ENCODE data around the gene TBPL1.
A peak's percentile ranks its signal among the peaks of the same experiment; 100 is the strongest.

Gene TBPL1

GRCh38 chr6:134028438-134028837 lies 75.4 kb downstream of the TBPL1 start:
- no peak for TF ChIP-seq CTCF (conservative IDR thresholded peaks at IDR 0.05; ENCODE audit: low read depth, low read length)
- no peak for DNase-seq (ENCODE audit: low read depth)
- H3K4me3 ChIP-seq (ENCODE audit: low read length): no peak overlapping the region

GRCh38 chr6:134029495-134030455 lies 76.8 kb downstream of the TBPL1 start:
- no peak for DNase-seq (ENCODE audit: low read depth)
- no peak overlapping the region for H3K4me3 ChIP-seq (ENCODE audit: low read length)
- no peak for TF ChIP-seq CTCF (conservative IDR thresholded peaks at IDR 0.05; ENCODE audit: low read depth, low read length)

DNA sequence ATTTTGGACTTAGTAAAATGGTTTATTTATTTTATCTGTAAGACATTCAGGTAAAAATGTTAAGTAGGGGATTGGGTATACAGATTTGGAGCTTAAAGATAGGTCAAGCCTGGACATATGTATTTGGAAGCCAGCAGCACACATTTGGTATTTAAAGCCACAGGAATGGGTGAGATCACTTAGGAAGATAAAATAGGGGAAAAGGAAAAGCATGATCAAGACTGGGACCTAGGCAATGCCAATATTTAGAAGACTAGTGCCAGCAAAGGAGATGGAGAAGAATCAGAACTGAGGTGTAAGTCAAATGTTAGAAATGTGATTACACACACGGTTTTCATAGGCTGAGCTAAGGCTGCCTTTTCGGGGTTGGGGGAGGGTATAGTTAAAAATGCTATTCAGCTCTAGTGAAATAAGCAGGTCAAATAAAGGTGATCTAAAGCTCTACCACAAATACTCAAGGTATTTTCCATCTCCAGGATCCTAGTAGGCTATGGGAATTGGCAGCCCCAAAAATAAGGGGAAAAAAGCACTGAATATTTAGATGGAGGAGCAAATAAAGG lies 78.8 kb downstream of the TBPL1 start:
- DNase-seq (ENCODE audit: low read depth): peak; percentile 46

DNA sequence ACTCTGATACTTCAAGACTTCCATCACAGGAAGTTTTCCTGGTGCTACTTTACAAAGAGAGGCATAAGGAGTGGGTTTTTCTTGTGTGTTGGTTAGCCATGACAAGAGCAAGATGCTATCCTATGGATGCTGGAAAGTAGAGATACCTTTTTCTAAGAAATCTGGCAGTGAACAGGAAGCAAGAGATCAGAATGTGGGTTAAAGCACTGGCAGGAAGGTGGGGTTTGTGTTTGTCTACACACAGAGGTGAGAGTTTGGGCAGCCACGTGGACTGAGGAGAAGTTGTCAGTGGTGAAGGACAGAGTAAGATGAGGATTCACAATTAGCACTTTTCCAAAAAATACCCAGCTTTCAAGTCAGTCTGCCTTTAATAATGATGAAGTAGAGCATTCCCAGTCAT lies 81.5 kb downstream of the TBPL1 start:
- DNase-seq (ENCODE audit: low read depth): no peak
- TF ChIP-seq CTCF (conservative IDR thresholded peaks at IDR 0.05; ENCODE audit: low read depth, low read length): no peak
- H3K4me3 ChIP-seq (ENCODE audit: low read length): no peak overlapping the region

More for the DNA sequence above, 78.8 kb downstream of the TBPL1 start:
- TF ChIP-seq CTCF (conservative IDR thresholded peaks at IDR 0.05; ENCODE audit: low read depth, low read length): no peak
- no peak overlapping the region for H3K4me3 ChIP-seq (ENCODE audit: low read length)

DNA sequence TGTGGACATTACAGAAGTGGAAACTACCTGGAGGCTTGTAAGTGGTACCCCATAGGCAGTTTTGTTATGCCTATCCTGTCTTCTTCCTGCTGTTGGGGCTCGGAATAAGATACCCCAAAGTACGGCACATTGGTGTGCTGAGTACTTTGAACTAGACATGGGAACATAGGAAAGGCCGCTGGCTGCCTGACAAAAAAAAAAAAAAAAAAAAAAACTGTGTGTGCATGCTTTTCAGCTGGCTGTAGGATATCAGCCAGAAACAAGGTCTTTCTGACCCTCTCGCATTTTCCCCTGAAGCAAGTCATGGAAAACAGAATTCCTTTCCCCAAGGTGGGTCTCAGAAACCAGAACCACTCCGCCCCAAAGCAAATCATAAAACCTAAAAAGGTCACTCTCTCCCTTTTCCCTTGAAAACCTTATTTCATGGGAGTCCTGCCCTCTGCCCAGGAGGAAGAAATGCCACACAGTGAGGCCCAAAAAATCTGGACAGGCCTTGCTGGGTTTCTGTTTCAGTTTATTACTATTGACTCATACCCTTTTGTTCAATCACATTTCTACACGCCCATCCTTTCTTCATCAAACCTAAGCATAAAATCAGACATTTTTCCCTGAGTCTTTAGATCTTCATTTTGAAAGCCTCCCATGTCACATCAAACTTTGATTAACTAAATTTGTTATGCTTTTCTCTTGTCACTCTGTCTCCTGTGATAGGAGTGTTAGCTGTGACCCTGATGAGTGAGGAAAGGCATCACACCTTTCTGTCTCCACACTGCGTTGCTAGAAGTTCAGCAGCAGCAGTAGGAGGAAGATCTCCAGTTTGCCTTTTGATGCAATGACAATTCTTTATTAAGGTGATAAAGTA lies 82.2 kb downstream of the TBPL1 start:
- DNase-seq (ENCODE audit: low read depth): no peak
- H3K4me3 ChIP-seq (ENCODE audit: low read length): no peak overlapping the region
- no peak for TF ChIP-seq CTCF (conservative IDR thresholded peaks at IDR 0.05; ENCODE audit: low read depth, low read length)

DNA sequence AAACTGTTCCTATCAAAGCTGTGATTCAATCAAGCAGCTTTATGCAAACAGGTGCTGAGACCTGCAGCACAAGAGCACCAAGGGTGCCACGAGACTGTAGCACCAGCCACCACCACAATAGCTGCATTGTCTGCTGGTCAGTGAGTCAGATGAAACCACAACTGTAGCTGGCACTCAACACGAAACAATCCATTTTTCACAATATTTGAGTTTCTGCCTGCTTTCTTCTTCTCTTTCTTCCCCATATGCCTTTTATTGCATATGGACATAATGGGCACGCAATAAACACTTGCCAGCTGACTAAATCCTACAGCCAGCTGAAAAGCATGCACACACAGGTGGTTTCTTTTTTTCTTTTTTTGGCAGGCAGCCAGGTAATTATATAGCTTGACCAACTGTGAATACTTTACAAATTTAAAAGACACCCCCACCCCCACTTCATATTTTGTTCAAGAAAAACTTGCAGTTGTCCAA lies 82.8 kb downstream of the TBPL1 start:
- no peak overlapping the region for H3K4me3 ChIP-seq (ENCODE audit: low read length)
- TF ChIP-seq CTCF (conservative IDR thresholded peaks at IDR 0.05; ENCODE audit: low read depth, low read length): no peak
- peak; percentile 94 for DNase-seq (ENCODE audit: low read depth)

Data from retinal pigment epithelial cell (primary cell).